Epithelial cell of proximal tubule (primary cell): ENCODE results near the gene GM2A. TPM values are rescaled to one million over a fixed set of nuclear protein-coding genes. Genes with fewer than 3 reads are reported as not detected.

Experiments used
- DNase-seq: peaks from one replicate; pipeline ENCODE4 v3.0.0-alpha.2; 2011; ENCODE audit warnings: low read depth
- H3K4me3 ChIP-seq: 2 replicates; pipeline ENCODE4 v1.5.1; 2011; ENCODE audit warnings: low read depth, mild to moderate bottlenecking, low read length
- total RNA-seq: library from RNA; depleted of rRNA; stranded (reverse); fragments of >200 nt; gene quantifications from 2 replicates; pipeline ENCODE4 v1.2.3, GENCODE V29; 2015
- TF ChIP-seq, protein P1 (sequence below): conservative IDR thresholded peaks from 2 replicates; pipeline ENCODE4 v1.5.1; 2012; ENCODE audit warnings: low read depth, mild to moderate bottlenecking, low read length

The GM2A gene
- total RNA-seq, 1 donor from 2014 or later = 16.1 TPM

GRCh38 chr5:151243564-151243963 lies 9.4 kb upstream of the GM2A start:
- H3K4me3 ChIP-seq = no peak overlapping the region
- DNase-seq = no peak
- TF ChIP-seq, protein P1, sequence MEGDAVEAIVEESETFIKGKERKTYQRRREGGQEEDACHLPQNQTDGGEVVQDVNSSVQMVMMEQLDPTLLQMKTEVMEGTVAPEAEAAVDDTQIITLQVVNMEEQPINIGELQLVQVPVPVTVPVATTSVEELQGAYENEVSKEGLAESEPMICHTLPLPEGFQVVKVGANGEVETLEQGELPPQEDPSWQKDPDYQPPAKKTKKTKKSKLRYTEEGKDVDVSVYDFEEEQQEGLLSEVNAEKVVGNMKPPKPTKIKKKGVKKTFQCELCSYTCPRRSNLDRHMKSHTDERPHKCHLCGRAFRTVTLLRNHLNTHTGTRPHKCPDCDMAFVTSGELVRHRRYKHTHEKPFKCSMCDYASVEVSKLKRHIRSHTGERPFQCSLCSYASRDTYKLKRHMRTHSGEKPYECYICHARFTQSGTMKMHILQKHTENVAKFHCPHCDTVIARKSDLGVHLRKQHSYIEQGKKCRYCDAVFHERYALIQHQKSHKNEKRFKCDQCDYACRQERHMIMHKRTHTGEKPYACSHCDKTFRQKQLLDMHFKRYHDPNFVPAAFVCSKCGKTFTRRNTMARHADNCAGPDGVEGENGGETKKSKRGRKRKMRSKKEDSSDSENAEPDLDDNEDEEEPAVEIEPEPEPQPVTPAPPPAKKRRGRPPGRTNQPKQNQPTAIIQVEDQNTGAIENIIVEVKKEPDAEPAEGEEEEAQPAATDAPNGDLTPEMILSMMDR = no peak

DNA sequence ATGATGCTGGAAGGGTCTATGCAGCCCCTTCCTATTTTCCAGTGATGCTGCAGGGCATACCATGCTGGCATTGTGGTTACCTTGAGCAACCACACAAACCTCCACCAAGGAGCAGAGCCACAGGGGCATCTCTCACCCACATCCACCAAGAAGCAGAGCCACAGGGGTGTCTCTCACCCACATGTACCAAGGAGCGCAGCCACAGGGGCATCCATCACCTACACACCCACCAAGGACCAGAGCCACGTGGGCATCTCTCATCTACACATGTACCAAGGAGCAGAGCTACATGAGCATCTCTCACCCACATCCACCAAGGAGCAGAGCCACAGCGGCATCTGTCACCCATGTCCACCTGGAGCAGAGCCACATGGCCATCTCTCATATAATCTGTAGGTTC lies 8.8 kb upstream of the GM2A start:
- TF ChIP-seq, protein P1 = no peak
- no peak for DNase-seq
- no peak overlapping the region for H3K4me3 ChIP-seq

- TF ChIP-seq, protein P1 = no peak
- no peak overlapping the region for H3K4me3 ChIP-seq
- DNase-seq = no peak
Observed at GRCh38 chr5:151245680-151246219, 7.2 kb upstream of the GM2A start.

GRCh38 chr5:151248651-151249050 lies 4.3 kb upstream of the GM2A start:
- TF ChIP-seq, protein P1 = no peak
- no peak overlapping the region for H3K4me3 ChIP-seq
- no peak for DNase-seq

DNA sequence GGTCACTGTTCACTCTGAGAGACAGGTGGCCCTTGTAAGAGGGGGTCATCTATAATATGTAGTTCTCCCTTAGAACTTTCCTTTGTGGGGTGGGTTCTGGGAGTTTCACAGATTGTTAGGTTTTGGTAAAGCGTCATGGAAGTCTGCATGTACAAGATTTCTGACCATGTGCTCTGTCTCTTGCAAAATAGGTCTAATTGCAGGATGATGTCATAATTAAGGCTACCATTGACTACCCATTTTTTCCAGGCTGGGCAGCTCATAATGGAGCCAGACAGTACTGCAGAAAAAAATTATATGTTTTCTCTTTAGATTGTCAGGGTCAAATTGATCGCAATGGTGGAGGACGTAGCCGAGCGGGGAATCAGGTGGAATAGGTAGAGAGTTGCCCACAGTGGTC lies 3.7 kb upstream of the GM2A start:
- TF ChIP-seq, protein P1 = no peak
- DNase-seq = no peak
- H3K4me3 ChIP-seq = no peak overlapping the region

- TF ChIP-seq, protein P1 = no peak
- H3K4me3 ChIP-seq = no peak overlapping the region
- no peak for DNase-seq
Observed at GRCh38 chr5:151250346-151251000, 2.5 kb upstream of the GM2A start.

DNA sequence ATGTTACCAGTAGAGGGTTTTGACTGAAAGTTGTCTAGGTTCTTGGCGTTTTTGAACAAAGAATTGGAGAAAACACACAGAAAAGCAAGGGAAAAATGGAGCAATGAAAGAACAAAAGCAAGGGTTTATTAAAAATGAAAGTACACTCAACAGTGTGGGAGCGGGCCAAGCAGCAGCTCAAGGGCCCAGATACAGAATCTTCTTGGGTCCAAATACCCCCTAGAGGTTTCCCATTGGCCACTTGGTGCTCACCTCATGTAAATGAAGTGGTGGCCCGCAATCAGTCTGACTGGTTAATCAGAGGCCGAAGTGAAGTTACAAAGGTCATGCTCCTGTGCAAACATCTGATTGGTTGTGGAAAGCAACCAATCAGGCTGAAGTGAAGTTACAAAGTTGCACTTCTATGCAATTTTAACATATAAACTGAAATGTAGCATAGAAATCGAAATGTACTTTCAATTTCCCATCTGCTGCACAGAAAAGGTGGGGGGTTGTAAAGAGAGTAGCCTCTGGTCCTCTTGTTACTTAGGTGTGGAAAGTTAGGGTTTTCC lies 1.9 kb upstream of the GM2A start:
- no peak overlapping the region for H3K4me3 ChIP-seq
- no peak for DNase-seq
- TF ChIP-seq, protein P1 = no peak
